Measurements from ENCODE around the gene PTH1R. TPM values are rescaled to one million over a fixed set of nuclear protein-coding genes. Genes with fewer than 3 reads are reported as not detected.

PTH1R gene
- total RNA-seq, 5 donors from 2014 or later (not counting 1 experiment from before 2014, with no cell fraction given) = 0.32 TPM; not detected in 4

DNA sequence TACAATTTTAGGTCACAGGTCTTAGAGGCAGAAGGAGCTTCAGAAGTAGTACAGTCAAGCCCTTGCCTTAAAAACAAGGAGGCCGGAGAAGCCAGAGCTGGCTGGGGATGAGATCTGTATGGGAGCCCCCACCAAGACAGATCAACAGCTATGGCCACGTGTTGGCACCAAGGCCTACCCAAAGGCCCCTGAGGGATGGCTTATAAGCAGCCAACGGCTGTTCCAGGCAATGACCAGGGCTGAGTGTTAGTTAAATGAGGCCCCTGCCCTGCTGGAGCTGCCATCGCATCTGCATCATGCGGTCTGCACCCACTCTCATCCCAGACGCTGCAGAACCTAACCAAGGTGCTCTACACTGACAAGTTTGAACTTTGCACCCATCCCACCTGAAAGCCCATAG, 55.7 kb downstream of the PTH1R start:
- Mint-ChIP-seq H3K4me1 (peaks cover 65 to 81% (median 76%) of the 10 kb centered on the region in 3 donors), H3K4me3 (no peak overlapping the region), H3K36me3 (peaks cover 34% of the 10 kb centered on the region), H3K27ac (peak overlapping the region in 1 of 2 donors; percentile 18), H3K27me3 (no peaks in the 10 kb centered on the region), H3K9me3 (peaks cover 0 to 9% (median 5%) of the 10 kb centered on the region in 3 donors)
- no peak for ATAC-seq (replicated peaks in 1 of 4)
- no peaks in the 10 kb centered on the region for H3K9me3 ChIP-seq
- no peak overlapping the region for H3K27ac ChIP-seq (ENCODE audit: low read length)
- peaks cover 0 to 75% of the 10 kb centered on the region in 2 experiments for H3K4me1 ChIP-seq (ENCODE audit: control insufficient read depth in 1 of 2, extremely low read depth in 1 of 2, insufficient read depth in 2 of 2, low read length in 2 of 2)
- H3K27me3 ChIP-seq (replicated peaks in 1 of 2; ENCODE audit: control insufficient read depth in 2 of 2, extremely low read depth in 1 of 2, insufficient read depth in 2 of 2, low read length in 1 of 2) = no peaks in the 10 kb centered on the region
- H3K36me3 ChIP-seq (ENCODE audit: control insufficient read depth in 2 of 2, extremely low read depth in 1 of 2, insufficient read depth in 1 of 2, low read length in 1 of 2) = peaks cover 7 to 49% of the 10 kb centered on the region in 2 donors
- no peak overlapping the region for H3K4me3 ChIP-seq (ENCODE audit: control insufficient read depth in 1 of 2, extremely low read depth in 1 of 2, low read length in 1 of 2)
- WGBS (ENCODE audit: insufficient coverage) = 90% methylated on average over 2 of the region's 6 CpGs
- no peak for DNase-seq
- CTCF ChIA-PET = interaction anchor here in 1 of 2 donors (0.6 kb wide), 1 partner anchor 564 kb away, joined by 3 read pairs; no protein-coding TSS in a partner anchor
- POLR2A ChIA-PET = interaction anchor here in 1 of 2 donors (1.1 kb wide), 1 partner anchor 25 kb away, joined by 3 read pairs; no protein-coding TSS in a partner anchor

DNA sequence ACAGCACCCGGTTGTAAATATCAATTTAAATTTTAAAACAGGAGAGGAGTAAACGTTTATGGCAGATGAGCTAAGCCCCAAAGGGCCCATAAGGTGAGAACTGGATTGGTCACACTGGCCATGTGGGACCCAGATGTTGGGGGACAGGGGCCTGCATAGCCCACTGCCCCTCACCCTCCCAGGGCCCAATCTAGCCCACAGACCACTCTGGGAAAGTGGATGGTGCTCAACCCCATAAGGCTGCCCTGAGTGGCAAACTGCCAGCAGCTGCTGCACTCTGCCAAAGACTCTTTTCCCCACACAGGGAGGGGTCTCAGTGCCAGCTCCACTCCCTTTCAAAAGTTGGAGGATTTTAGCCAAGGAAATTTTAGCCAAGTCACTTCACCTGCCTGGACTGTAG, 56.6 kb downstream of the PTH1R start:
- H3K27ac ChIP-seq (ENCODE audit: low read length) = no peak overlapping the region
- POLR2A ChIA-PET = interaction anchor here in 1 of 2 donors (1.1 kb wide), 1 partner anchor 25 kb away, joined by 3 read pairs; no protein-coding TSS in a partner anchor
- Mint-ChIP-seq H3K4me1 (peaks cover 64 to 77% (median 72%) of the 10 kb centered on the region in 3 donors), H3K27ac (no peak overlapping the region), H3K9me3 (peaks cover 0 to 1% (median under 1%) of the 10 kb centered on the region in 3 donors), H3K27me3 (no peaks in the 10 kb centered on the region), H3K4me3 (no peak overlapping the region), H3K36me3 (peaks cover 30% of the 10 kb centered on the region)
- 86% methylated on average over 1 of the region's 2 CpGs for WGBS (ENCODE audit: insufficient coverage)
- CTCF ChIA-PET = no interaction called here
- ATAC-seq (replicated peaks in 1 of 4) = no peak
- no peaks in the 10 kb centered on the region for H3K27me3 ChIP-seq (replicated peaks in 1 of 2; ENCODE audit: control insufficient read depth in 2 of 2, extremely low read depth in 1 of 2, insufficient read depth in 2 of 2, low read length in 1 of 2)
- DNase-seq = no peak
- no peaks in the 10 kb centered on the region for H3K9me3 ChIP-seq
- H3K4me1 ChIP-seq (ENCODE audit: control insufficient read depth in 1 of 2, extremely low read depth in 1 of 2, insufficient read depth in 2 of 2, low read length in 2 of 2) = peaks cover 0 to 71% of the 10 kb centered on the region in 2 experiments
- H3K4me3 ChIP-seq (ENCODE audit: control insufficient read depth in 1 of 2, extremely low read depth in 1 of 2, low read length in 1 of 2) = no peak overlapping the region
- peaks cover 7 to 57% of the 10 kb centered on the region in 2 donors for H3K36me3 ChIP-seq (ENCODE audit: control insufficient read depth in 2 of 2, extremely low read depth in 1 of 2, insufficient read depth in 1 of 2, low read length in 1 of 2)

DNA sequence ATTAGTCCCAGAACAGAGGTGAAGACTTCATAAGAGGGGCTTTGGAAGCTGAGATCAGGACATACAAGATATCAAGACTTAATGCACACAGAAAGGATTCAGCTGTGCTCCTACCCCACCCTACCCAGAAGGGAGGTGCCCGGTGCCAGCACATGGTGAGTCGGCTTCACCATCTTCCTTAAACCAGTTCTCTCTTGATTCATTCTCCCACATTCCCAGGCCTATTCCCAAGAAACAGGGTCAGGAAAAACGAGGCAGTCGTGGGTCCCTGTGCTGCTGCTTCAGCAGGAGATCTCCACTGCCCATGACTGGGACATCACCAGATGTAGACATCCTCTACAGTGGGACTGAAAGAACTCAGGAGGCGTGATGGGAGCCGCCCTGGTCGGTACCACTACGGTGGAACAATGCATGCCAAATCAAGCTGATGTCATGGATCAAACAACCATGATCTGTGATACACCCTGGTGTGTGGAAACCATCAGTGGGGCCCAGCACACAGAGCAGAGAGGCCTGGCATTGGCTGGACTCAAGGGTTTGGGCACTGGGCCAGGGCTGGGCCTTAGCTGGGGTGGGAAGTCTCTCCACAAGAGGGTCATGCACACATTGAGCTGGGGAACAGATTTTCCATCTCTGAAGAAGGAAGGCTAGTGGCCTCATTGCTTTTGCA, 57.1 kb downstream of the PTH1R start:
- H3K4me3 ChIP-seq (ENCODE audit: control insufficient read depth in 1 of 2, extremely low read depth in 1 of 2, low read length in 1 of 2) = no peak overlapping the region
- Mint-ChIP-seq H3K4me1 (peaks cover 64 to 76% (median 71%) of the 10 kb centered on the region in 3 donors), H3K27me3 (no peaks in the 10 kb centered on the region), H3K36me3 (peaks cover 28% of the 10 kb centered on the region), H3K27ac (no peak overlapping the region), H3K9me3 (no peaks in the 10 kb centered on the region), H3K4me3 (no peak overlapping the region)
- no peaks in the 10 kb centered on the region for H3K9me3 ChIP-seq
- CTCF ChIA-PET = no interaction called here
- peaks cover 7 to 62% of the 10 kb centered on the region in 2 donors for H3K36me3 ChIP-seq (ENCODE audit: control insufficient read depth in 2 of 2, extremely low read depth in 1 of 2, insufficient read depth in 1 of 2, low read length in 1 of 2)
- no peak for ATAC-seq (replicated peaks in 1 of 4)
- H3K27me3 ChIP-seq (replicated peaks in 1 of 2; ENCODE audit: control insufficient read depth in 2 of 2, extremely low read depth in 1 of 2, insufficient read depth in 2 of 2, low read length in 1 of 2) = no peaks in the 10 kb centered on the region
- no peak overlapping the region for H3K27ac ChIP-seq (ENCODE audit: low read length)
- WGBS (ENCODE audit: insufficient coverage) = 99% methylated on average over 7 of the region's 8 CpGs
- POLR2A ChIA-PET = interaction anchor here in 1 of 2 donors (0.5 kb wide), 1 partner anchor 227 kb away, joined by 4 read pairs; no protein-coding TSS in a partner anchor
- H3K4me1 ChIP-seq (ENCODE audit: control insufficient read depth in 1 of 2, extremely low read depth in 1 of 2, insufficient read depth in 2 of 2, low read length in 2 of 2) = peaks cover 0 to 71% of the 10 kb centered on the region in 2 experiments
- DNase-seq = no peak

DNA sequence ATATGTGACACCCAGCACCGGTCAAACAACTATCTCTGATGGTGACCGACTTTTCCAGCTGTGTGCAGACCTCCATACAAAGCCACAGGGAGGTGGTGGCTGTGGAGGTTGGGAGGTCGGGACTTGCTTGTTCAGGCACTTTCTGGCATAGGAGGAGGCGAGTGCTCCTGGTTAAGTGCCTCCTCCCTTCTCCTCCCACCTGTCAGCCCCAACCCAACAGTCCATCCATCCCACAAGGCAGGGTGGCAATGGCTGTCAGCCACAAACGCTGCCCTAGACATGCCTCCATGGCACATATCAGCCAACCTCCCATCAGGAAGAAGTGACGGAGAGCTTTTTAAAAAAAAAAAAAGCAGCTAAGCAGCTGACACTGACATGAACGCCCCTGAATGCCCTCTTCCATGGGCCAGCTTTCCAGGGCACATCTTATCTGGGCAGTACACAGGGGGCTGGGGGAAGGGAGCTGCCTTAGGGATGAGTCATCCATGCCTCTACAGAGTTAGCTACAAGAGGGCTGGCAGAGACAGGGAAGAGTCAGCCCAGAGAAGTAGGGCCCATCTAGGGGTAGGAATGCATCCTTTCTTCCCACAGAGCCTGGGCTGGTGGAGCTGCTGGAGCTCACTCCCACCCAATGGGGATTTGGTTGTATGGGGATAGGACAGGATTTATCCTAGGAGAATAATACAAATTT, 57.8 kb downstream of the PTH1R start:
- WGBS (ENCODE audit: insufficient coverage) = 100% methylated on average over 1 of the region's 7 CpGs
- Mint-ChIP-seq H3K4me1 (peaks cover 66 to 78% (median 72%) of the 10 kb centered on the region in 3 donors), H3K27ac (peak overlapping the region in 1 of 2 donors; percentile 16), H3K36me3 (peaks cover 34% of the 10 kb centered on the region), H3K4me3 (no peak overlapping the region), H3K9me3 (no peaks in the 10 kb centered on the region), H3K27me3 (no peaks in the 10 kb centered on the region)
- Histone ChIP-seq H3K36me3 (ENCODE audit: control insufficient read depth in 2 of 2, extremely low read depth in 1 of 2, insufficient read depth in 1 of 2, low read length in 1 of 2) (peaks cover 5 to 68% of the 10 kb centered on the region in 2 donors), H3K4me1 (ENCODE audit: control insufficient read depth in 1 of 2, extremely low read depth in 1 of 2, insufficient read depth in 2 of 2, low read length in 2 of 2) (peaks cover 0 to 73% of the 10 kb centered on the region in 2 experiments), H3K27ac (ENCODE audit: low read length) (no peak overlapping the region), H3K27me3 (replicated peaks in 1 of 2; ENCODE audit: control insufficient read depth in 2 of 2, extremely low read depth in 1 of 2, insufficient read depth in 2 of 2, low read length in 1 of 2) (no peaks in the 10 kb centered on the region), H3K9me3 (no peaks in the 10 kb centered on the region), H3K4me3 (ENCODE audit: control insufficient read depth in 1 of 2, extremely low read depth in 1 of 2, low read length in 1 of 2) (no peak overlapping the region)
- no peak for ATAC-seq (replicated peaks in 1 of 4)
- CTCF ChIA-PET = no interaction called here
- POLR2A ChIA-PET = no interaction called here
- DNase-seq = no peak

DNA sequence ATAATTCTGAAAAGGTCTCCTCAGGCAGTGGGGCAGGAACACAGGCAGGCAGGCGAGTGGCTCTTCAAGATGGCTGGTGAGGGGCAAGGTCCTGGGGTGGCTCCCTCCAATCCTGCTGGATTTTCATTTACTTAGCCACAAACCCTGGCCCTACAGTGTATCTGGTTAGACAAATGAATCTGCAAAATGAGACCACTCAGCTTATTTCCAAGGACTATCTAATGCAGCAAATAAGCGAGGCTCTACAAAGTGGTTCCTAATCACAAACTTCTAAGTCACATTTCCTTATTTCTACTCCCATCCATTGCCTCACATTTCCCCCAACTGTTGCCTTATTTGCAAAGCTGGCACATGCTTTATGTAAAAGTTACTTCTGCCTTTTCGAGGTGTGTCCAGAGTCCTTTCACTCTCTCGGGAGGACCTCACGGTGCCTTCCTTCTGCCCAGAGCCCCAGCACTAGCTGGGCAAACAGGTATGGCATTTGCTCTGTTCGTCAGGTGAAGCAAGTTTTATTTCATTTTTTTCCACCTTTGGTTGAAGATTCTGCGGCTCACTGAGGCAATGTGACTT, 58.6 kb downstream of the PTH1R start:
- no peaks in the 10 kb centered on the region for H3K9me3 ChIP-seq
- H3K27ac ChIP-seq (ENCODE audit: low read length) = no peak overlapping the region
- Mint-ChIP-seq H3K9me3 (no peaks in the 10 kb centered on the region), H3K27ac (peak overlapping the region; percentile 16 to 43), H3K36me3 (peaks cover 39% of the 10 kb centered on the region), H3K4me3 (no peak overlapping the region), H3K4me1 (peaks cover 65 to 75% (median 69%) of the 10 kb centered on the region in 3 donors), H3K27me3 (no peaks in the 10 kb centered on the region)
- ChIA-PET POLR2A (no interaction called here), CTCF (no interaction called here)
- ATAC-seq (replicated peaks in 1 of 4) (no peak), DNase-seq (no peak)
- H3K27me3 ChIP-seq (replicated peaks in 1 of 2; ENCODE audit: control insufficient read depth in 2 of 2, extremely low read depth in 1 of 2, insufficient read depth in 2 of 2, low read length in 1 of 2) = no peaks in the 10 kb centered on the region
- peaks cover 0 to 67% of the 10 kb centered on the region in 2 experiments for H3K4me1 ChIP-seq (ENCODE audit: control insufficient read depth in 1 of 2, extremely low read depth in 1 of 2, insufficient read depth in 2 of 2, low read length in 2 of 2)
- no peak overlapping the region for H3K4me3 ChIP-seq (ENCODE audit: control insufficient read depth in 1 of 2, extremely low read depth in 1 of 2, low read length in 1 of 2)
- peaks cover 5 to 72% of the 10 kb centered on the region in 2 donors for H3K36me3 ChIP-seq (ENCODE audit: control insufficient read depth in 2 of 2, extremely low read depth in 1 of 2, insufficient read depth in 1 of 2, low read length in 1 of 2)
- WGBS (ENCODE audit: insufficient coverage) = 99% methylated on average over 6 of the region's 7 CpGs

DNA sequence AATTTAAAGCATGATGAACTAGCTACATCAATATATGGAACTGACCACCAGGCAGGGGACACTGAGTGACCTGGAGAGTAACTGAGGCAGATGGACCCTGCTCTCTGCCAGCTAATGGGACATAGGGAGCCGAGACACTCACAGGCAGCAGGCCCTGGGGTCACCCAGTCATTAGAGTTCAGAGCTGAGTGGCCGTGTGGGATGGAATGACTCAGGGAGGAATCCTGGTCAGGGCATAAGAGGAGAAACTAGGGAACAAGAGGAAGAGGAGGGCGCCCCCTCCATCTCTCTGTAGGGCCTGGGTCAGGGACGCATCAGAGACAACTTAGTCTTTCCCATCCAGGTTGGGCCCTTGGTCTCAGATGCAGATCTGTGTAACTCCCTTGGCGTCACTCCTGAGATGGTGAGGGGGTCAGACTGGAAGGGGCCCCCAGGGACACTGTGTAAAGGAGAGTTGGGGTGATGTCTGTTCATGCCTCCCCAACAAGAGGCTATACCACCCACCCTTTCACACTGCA, 59.3 kb downstream of the PTH1R start:
- Mint-ChIP-seq H3K27ac (peak overlapping the region; percentile 11 to 19), H3K27me3 (no peaks in the 10 kb centered on the region), H3K4me3 (no peak overlapping the region), H3K4me1 (peaks cover 57 to 67% (median 62%) of the 10 kb centered on the region in 3 donors), H3K9me3 (no peaks in the 10 kb centered on the region), H3K36me3 (peaks cover 39% of the 10 kb centered on the region)
- no peaks in the 10 kb centered on the region for H3K27me3 ChIP-seq (replicated peaks in 1 of 2; ENCODE audit: control insufficient read depth in 2 of 2, extremely low read depth in 1 of 2, insufficient read depth in 2 of 2, low read length in 1 of 2)
- POLR2A ChIA-PET = no interaction called here
- DNase-seq (no peak), ATAC-seq (replicated peaks in 1 of 4) (no peak)
- H3K36me3 ChIP-seq (ENCODE audit: control insufficient read depth in 2 of 2, extremely low read depth in 1 of 2, insufficient read depth in 1 of 2, low read length in 1 of 2) = peaks cover 5 to 67% of the 10 kb centered on the region in 2 donors
- peaks cover 0 to 60% of the 10 kb centered on the region in 2 experiments for H3K4me1 ChIP-seq (ENCODE audit: control insufficient read depth in 1 of 2, extremely low read depth in 1 of 2, insufficient read depth in 2 of 2, low read length in 2 of 2)
- 90% methylated on average over 2 of the region's 5 CpGs for WGBS (ENCODE audit: insufficient coverage)
- no peak overlapping the region for H3K27ac ChIP-seq (ENCODE audit: low read length)
- no peaks in the 10 kb centered on the region for H3K9me3 ChIP-seq
- no peak overlapping the region for H3K4me3 ChIP-seq (ENCODE audit: control insufficient read depth in 1 of 2, extremely low read depth in 1 of 2, low read length in 1 of 2)
- CTCF ChIA-PET = no interaction called here
